ENCODE data around the gene P2RX7.

DNA sequence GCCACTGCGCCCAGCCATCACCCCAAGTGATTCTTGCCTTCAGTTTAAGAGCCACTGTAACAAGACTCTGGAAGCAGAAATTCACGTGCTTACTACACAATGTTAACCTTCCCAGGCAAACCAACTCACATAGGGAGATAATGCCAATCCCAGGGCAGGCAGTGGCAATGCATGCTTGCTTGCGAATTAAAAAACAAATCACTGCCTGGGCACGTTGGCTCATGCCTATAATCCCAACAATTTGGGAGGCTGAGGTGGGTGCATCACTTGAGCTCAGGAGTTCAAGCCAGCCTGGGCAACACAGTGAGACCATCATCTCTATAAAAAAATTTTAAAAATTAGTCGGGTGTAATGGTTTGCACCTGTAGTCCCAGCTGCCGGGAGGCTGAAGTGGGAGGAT, 39.5 kb downstream of the P2RX7 start:
- TF ChIP-seq, protein P1, sequence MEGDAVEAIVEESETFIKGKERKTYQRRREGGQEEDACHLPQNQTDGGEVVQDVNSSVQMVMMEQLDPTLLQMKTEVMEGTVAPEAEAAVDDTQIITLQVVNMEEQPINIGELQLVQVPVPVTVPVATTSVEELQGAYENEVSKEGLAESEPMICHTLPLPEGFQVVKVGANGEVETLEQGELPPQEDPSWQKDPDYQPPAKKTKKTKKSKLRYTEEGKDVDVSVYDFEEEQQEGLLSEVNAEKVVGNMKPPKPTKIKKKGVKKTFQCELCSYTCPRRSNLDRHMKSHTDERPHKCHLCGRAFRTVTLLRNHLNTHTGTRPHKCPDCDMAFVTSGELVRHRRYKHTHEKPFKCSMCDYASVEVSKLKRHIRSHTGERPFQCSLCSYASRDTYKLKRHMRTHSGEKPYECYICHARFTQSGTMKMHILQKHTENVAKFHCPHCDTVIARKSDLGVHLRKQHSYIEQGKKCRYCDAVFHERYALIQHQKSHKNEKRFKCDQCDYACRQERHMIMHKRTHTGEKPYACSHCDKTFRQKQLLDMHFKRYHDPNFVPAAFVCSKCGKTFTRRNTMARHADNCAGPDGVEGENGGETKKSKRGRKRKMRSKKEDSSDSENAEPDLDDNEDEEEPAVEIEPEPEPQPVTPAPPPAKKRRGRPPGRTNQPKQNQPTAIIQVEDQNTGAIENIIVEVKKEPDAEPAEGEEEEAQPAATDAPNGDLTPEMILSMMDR (IDR thresholded peaks at IDR 0.05; ENCODE audit: low read length): no peak
- no peak for TF ChIP-seq EZH2 (IDR thresholded peaks at IDR 0.05; ENCODE audit: borderline replicate concordance, low read length)

Data from OCI-LY1 (cell line).